A549 (cell line): ENCODE data around the gene TRUB1.

Experiments
- CEBPB ChIP-seq, 2 experiments: fragments of >200 bp in 1 of 2; sonication (Bioruptor Twin) in 1 of 2; formaldehyde crosslinking in 1 of 2; IDR thresholded peaks; 2 replicates each; pipeline ENCODE4 v1.6.1; 2012 to 2016
- CTCF ChIP-seq: fragments of >200 bp; sonication (Bioruptor Twin); formaldehyde crosslinking; IDR thresholded peaks from 3 replicates; pipeline ENCODE4 v1.5.1; 2016
- EP300 ChIP-seq, 2 experiments: fragments of >200 bp; sonication (Bioruptor Twin); formaldehyde crosslinking; IDR thresholded peaks; 2 replicates in 1 of 2; 3 replicates in 1 of 2; pipeline ENCODE4 v1.6.1; 2016 to 2017
- NR3C1 ChIP-seq: fragments of >200 bp; sonication (Bioruptor Twin); formaldehyde crosslinking; IDR thresholded peaks from 3 replicates; pipeline ENCODE4 v1.6.1; 2017
- POLR2A ChIP-seq: IDR thresholded peaks from 2 replicates; pipeline ENCODE4 v1.6.1; 2012; ENCODE audit warnings: mild to moderate bottlenecking, low read length
- REST ChIP-seq: fragments of 200-600 bp; sonication (generic); IDR thresholded peaks from 2 replicates; pipeline ENCODE4 v1.6.1; 2016; ENCODE audit warnings: antibody characterized with exemption, mild to moderate bottlenecking, moderate library complexity
- RFX5 ChIP-seq: fragments of 450-650 bp; IDR thresholded peaks from 2 replicates; pipeline ENCODE4 v1.7.1; 2014; ENCODE audit warnings: antibody characterized with exemption, mild to moderate bottlenecking, moderate library complexity
- SMC3 ChIP-seq: fragments of >200 bp; sonication (Bioruptor Twin); formaldehyde crosslinking; IDR thresholded peaks from 3 replicates; pipeline ENCODE4 v1.6.1; 2018; ENCODE audit warnings: inconsistent platforms
- SREBF2 ChIP-seq: fragments of 450-650 bp; IDR thresholded peaks from 2 replicates; pipeline ENCODE4 v1.6.1; 2014; ENCODE audit warnings: mild to moderate bottlenecking, moderate library complexity

GRCh38 chr10:114957122-114957521 lies 19.1 kb downstream of the TRUB1 start:
- TF ChIP-seq RFX5 (no peak), CEBPB (IDR thresholded peaks at IDR 0.05) (no peak), CTCF (no peak), REST (no peak), EP300 (IDR thresholded peaks at IDR 0.05) (no peak), SMC3 (no peak), POLR2A (no peak), NR3C1 (no peak), SREBF2 (no peak)
